Urinary bladder (tissue), 4 donors: ENCODE results near the gene GSAP. TPM values are rescaled to one million over a fixed set of nuclear protein-coding genes. Genes with fewer than 3 reads are reported as not detected.
A peak's percentile ranks its signal among the peaks of the same experiment; 100 is the strongest.

Source experiments
- DNase-seq: peaks from one replicate; pipeline ENCODE4 v3.0.0-alpha.2; 2015; ENCODE audit errors: extremely low spot score
- H3K27ac ChIP-seq: one replicate; pipeline ENCODE4 v1.5.1; 2013; ENCODE audit warnings: low read depth, mild to moderate bottlenecking, moderate library complexity
- H3K36me3 ChIP-seq: one replicate; pipeline ENCODE4 v1.6.1; 2013; ENCODE audit warnings: mild to moderate bottlenecking, moderate library complexity; ENCODE audit not compliant: insufficient read depth
- H3K4me1 ChIP-seq: one replicate; pipeline ENCODE4 v1.6.1; 2013; ENCODE audit warnings: mild to moderate bottlenecking, moderate library complexity; ENCODE audit not compliant: insufficient read depth
- H3K4me3 ChIP-seq: one replicate; pipeline ENCODE4 v1.5.1; 2013; ENCODE audit warnings: low read depth, low read length
- WGBS: extraction: QIAGEN DNeasy Blood & Tissue Kit; methylation state at CpG from one replicate; pipeline ENCODE4 v1.1.7; 2013; 5-methylcytosine and 5-hydroxymethylcytosine counted together
- polyA plus RNA-seq: library from polyadenylated mRNA; stranded (reverse); fragments of 200-250 nt; gene quantifications from one replicate; pipeline ENCODE4 v1.2.3, GENCODE V29; 2013
- total RNA-seq: library from RNA; depleted of rRNA; stranded (reverse); fragments of >200 nt; gene quantifications from one replicate; pipeline ENCODE4 v1.2.3, GENCODE V29; 2014
- donor health status: healthy with polysubstance abuse.
- donor health status: healthy.

GSAP gene
- total and polyA plus RNA-seq, 2 donors: 4.7 to 14.9 TPM

GRCh38 chr7:77427996-77428603 lies 12.0 kb upstream of the GSAP start:
- no peak for DNase-seq
- H3K4me3 ChIP-seq: no peak overlapping the region
- 81% methylated on average over 5 of the region's 5 CpGs for WGBS

DNA sequence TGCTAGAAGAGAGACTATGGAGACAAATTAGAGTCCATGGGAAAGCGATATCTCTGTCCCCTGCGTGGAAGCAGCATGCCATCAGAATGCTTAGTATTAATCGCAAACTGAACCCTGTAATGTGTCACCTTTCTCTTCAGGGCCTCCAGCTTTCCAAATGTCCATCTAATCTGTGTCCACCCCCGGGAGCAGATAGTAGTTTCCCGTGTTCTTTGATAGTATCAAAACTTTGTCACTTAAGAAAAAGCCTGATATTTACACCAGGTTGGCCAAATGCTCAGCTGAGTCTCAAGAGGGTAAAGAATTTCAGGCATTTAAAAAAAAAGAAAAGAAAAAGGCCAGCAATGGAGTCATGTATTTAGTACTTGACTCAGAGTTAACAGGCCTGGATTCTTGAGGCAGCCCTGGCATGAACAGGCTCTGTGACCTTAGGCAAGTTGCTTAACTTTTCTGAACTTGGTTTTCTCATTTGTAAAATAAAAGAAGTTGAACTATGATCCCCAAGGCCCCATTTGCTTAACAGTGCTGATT lies 10.4 kb upstream of the GSAP start:
- Histone ChIP-seq H3K27ac (no peak overlapping the region), H3K36me3 (no peaks in the 10 kb centered on the region), H3K4me1 (no peaks in the 10 kb centered on the region), H3K4me3 (no peak overlapping the region)
- DNase-seq: no peak
- WGBS: 69% methylated on average over 5 of the region's 5 CpGs

More at GRCh38 chr7:77427996-77428603, 12.0 kb upstream of the GSAP start:
- no peaks in the 10 kb centered on the region for H3K36me3 ChIP-seq
- H3K27ac ChIP-seq: no peak overlapping the region
- no peaks in the 10 kb centered on the region for H3K4me1 ChIP-seq

DNA sequence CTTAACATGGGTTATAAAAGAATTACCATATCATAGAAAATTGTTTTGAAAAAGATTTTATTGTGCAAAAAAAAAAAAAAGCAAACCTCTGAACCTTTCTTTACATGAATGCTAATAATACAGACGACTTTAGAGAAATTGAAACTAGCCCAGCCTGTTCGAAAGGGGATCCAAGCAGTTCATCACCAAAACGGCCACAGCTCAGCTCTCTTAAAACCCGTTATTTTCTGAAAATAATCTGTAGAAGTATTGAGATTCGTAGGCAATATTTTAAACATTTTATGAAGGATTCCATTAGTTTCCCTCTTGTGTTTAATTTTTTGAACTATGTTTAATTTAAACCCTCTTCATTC lies 9.9 kb upstream of the GSAP start:
- H3K36me3 ChIP-seq: no peaks in the 10 kb centered on the region
- WGBS: 60% methylated on average over 5 of the region's 5 CpGs
- no peak overlapping the region for H3K27ac ChIP-seq
- DNase-seq: no peak
- no peaks in the 10 kb centered on the region for H3K4me1 ChIP-seq
- no peak overlapping the region for H3K4me3 ChIP-seq

GRCh38 chr7:77425101-77426051 lies 9.2 kb upstream of the GSAP start:
- H3K36me3 ChIP-seq: no peaks in the 10 kb centered on the region
- no peak for DNase-seq
- 51% methylated on average over 10 of the region's 10 CpGs for WGBS
- no peaks in the 10 kb centered on the region for H3K4me1 ChIP-seq
- H3K4me3 ChIP-seq: no peak overlapping the region
- H3K27ac ChIP-seq: no peak overlapping the region

- no peaks in the 10 kb centered on the region for H3K4me1 ChIP-seq
- H3K4me3 ChIP-seq: no peak overlapping the region
- H3K27ac ChIP-seq: no peak overlapping the region
- no peak for DNase-seq
- no peaks in the 10 kb centered on the region for H3K36me3 ChIP-seq
Observed at GRCh38 chr7:77422500-77422899, 6.4 kb upstream of the GSAP start.

DNA sequence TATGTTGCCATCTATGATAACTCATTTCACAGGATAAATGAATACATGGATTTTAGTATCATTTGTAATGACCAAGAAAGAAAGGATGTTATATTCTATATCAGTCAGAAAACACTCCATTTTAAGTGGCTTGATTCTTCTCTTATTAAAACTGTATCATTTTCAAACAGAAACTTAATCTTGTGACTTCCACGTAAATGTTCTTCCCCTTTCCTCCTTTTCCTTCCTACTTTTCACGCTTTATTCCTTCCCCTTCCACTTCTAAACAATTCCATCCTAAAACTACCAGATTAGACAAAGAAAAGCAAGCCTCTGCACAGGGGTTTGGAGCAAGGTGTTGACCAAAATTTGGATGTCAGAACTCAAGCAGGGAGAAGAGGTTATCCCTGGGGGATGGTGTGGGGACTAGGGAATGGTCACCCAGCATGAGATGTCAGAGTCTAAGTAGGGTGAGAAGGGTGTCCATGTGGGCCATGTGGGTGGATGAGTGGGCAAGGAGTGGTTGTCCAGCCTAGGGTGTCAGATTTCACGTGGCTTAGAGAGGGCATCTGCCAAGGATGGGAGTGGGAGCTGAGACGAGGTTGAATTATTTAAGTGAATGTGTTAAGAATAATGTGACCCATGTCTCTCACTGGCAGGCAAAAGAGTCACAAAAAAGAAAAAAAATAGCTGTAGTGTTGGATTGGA lies 5.0 kb upstream of the GSAP start:
- H3K36me3 ChIP-seq: no peaks in the 10 kb centered on the region
- no peaks in the 10 kb centered on the region for H3K4me1 ChIP-seq

GRCh38 chr7:77420438-77420837 lies 4.3 kb upstream of the GSAP start:
- H3K4me3 ChIP-seq: no peak overlapping the region
- H3K27ac ChIP-seq: no peak overlapping the region
- H3K36me3 ChIP-seq: no peaks in the 10 kb centered on the region
- no peak for DNase-seq
- H3K4me1 ChIP-seq: no peaks in the 10 kb centered on the region
- 89% methylated on average over 5 of the region's 5 CpGs for WGBS

More for the DNA sequence above, 5.0 kb upstream of the GSAP start:
- WGBS: 66% methylated on average over 4 of the region's 4 CpGs
- Histone ChIP-seq H3K4me3 (no peak overlapping the region), H3K27ac (no peak overlapping the region)
- no peak for DNase-seq

- Histone ChIP-seq H3K36me3 (no peaks in the 10 kb centered on the region), H3K4me3 (no peak overlapping the region), H3K4me1 (no peaks in the 10 kb centered on the region), H3K27ac (no peak overlapping the region)
- 81% methylated on average over 4 of the region's 4 CpGs for WGBS
- no peak for DNase-seq
Observed at GRCh38 chr7:77419102-77419501, 3.0 kb upstream of the GSAP start.

GRCh38 chr7:77417801-77418200 lies 1.7 kb upstream of the GSAP start:
- Histone ChIP-seq H3K4me1 (no peaks in the 10 kb centered on the region), H3K4me3 (no peak overlapping the region), H3K36me3 (no peaks in the 10 kb centered on the region), H3K27ac (no peak overlapping the region)
- DNase-seq: no peak
- WGBS: 95% methylated on average over 4 of the region's 4 CpGs

- peak overlapping the region; percentile 73 for H3K4me3 ChIP-seq
- no peak overlapping the region for H3K27ac ChIP-seq
- H3K36me3 ChIP-seq: no peaks in the 10 kb centered on the region
- no peak for DNase-seq
- WGBS: 63% methylated on average over 20 of the region's 20 CpGs
- H3K4me1 ChIP-seq: no peaks in the 10 kb centered on the region
Observed at GRCh38 chr7:77416621-77417371, 647 bp upstream of the GSAP start.

GRCh38 chr7:77415476-77415822 lies 700 bp downstream of the GSAP start:
- H3K27ac ChIP-seq: peak overlapping the region; percentile 45
- H3K36me3 ChIP-seq: no peaks in the 10 kb centered on the region
- H3K4me3 ChIP-seq: peak overlapping the region; percentile 73
- WGBS: 4% methylated on average over 25 of the region's 25 CpGs
- H3K4me1 ChIP-seq: no peaks in the 10 kb centered on the region
- DNase-seq: no peak

DNA sequence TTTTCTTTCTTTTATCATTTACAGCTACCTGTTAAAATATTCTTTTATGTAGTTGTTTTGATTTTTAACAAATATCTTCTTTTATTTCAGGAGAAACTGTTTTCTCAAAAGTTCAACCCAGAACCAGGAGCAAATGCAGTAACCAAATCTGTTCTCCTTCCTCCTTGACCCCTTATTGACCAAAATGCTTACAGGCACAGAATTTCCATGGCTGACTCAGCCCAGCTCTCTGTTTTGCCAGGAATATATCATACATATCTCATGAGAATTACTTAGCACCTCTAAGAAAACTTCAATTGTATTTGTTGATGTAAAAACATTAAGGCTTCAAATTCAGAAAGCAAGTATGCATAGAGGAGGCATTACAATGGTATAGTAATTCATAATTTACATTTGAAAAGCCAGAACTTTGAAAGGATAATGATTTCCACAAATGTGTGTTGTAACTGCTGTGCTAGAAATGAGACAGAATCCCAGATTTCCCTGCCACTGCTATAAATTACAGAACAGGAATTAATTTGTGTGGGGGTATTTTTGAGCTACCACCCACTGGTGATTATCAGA lies 2.2 kb downstream of the GSAP start:
- H3K27ac ChIP-seq: no peak overlapping the region
- H3K36me3 ChIP-seq: no peaks in the 10 kb centered on the region
- H3K4me3 ChIP-seq: no peak overlapping the region
- DNase-seq: no peak
- no peaks in the 10 kb centered on the region for H3K4me1 ChIP-seq

DNA sequence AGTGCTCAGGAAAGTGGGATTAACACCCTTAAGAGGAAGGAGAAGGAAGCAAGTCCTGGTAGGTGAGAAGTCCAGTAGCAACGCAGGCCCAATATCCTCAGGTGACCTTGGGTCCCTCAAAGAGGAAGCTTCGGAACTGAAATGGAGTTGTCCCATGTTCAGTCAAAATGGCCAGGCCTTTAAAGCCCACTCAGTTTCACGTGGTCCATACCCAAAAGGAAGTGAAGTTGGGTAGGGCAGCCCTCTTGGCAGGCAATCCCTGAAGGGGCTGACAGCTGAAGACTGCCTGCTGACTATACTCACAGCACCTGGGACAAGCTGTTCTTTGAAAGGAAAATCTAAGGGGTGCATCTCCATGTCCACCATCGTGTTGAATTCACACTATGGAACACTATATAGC lies 3.0 kb downstream of the GSAP start:
- Histone ChIP-seq H3K4me1 (no peaks in the 10 kb centered on the region), H3K4me3 (no peak overlapping the region), H3K27ac (no peak overlapping the region), H3K36me3 (no peaks in the 10 kb centered on the region)
- WGBS: 73% methylated on average over 4 of the region's 4 CpGs
- DNase-seq: no peak
